ENCODE measurements around the gene DMC1.

GRCh38 chr22:38497869-38498268, 72.1 kb downstream of the DMC1 start:
- TF ChIP-seq CTCF (IDR thresholded peaks at IDR 0.05) (no peak), POLR2A (IDR thresholded peaks at IDR 0.05) (no peak), POLR2AphosphoS5 (IDR thresholded peaks at IDR 0.05) (no peak)
